ENCODE results near the gene KIAA0232. TPM values are rescaled to one million over a fixed set of nuclear protein-coding genes. Genes with fewer than 3 reads are reported as not detected.

KIAA0232 gene
- total and polyA plus RNA-seq, 2 of the 8 experiments (the other 6 are each of a cell fraction or from before 2014, with no cell fraction given), result 5.6 to 23.3 TPM

- TF ChIP-seq CHD7 (IDR thresholded peaks at IDR 0.05; ENCODE audit: insufficient replicate concordance, low read length) (no peak), SIRT6 (IDR thresholded peaks at IDR 0.05; ENCODE audit: low read length) (no peak), CEBPB (IDR thresholded peaks at IDR 0.05; ENCODE audit: low read depth, low read length) (no peak), PHF8 (conservative IDR thresholded peaks at IDR 0.05; ENCODE audit: low read depth, low read length) (no peak), RXRA (IDR thresholded peaks at IDR 0.05; ENCODE audit: insufficient read depth, low read depth, low read length) (no peak), E2F6 (IDR thresholded peaks at IDR 0.05) (no peak), CBX8 (IDR thresholded peaks at IDR 0.05; ENCODE audit: borderline replicate concordance, low read depth, low read length) (no peak)
Measured at GRCh38 chr4:6767386-6767747, 15.2 kb upstream of the KIAA0232 start (continued).

All from H1 (cell line).